ENCODE results near the gene PRPS1.
"Not testable (repeated sequence)": the region's sequence is repeated elsewhere in the genome, so short reads cannot be mapped to it uniquely, and the experiment has no call there.

Gene PRPS1

GRCh38 chrX:107627838-107628661 is at the start of gene PRPS1:
Gene PRPS1, plus strand, starts transcription at chrX:107628510. Its CDS starts 119 bp downstream, at chrX:107628629.
- peak; percentile 71 for DNase-seq (ENCODE audit: low read depth)

GRCh38 chrX:107579956-107580355 is 48.4 kb upstream of the PRPS1 start:
- DNase-seq (ENCODE audit: low read depth), result no peak

GRCh38 chrX:107581923-107582322 is 46.4 kb upstream of the PRPS1 start:
- DNase-seq (ENCODE audit: low read depth), result no peak

- no peak for DNase-seq (ENCODE audit: low read depth)
Measured at GRCh38 chrX:107589243-107589642, 39.1 kb upstream of the PRPS1 start.

GRCh38 chrX:107596651-107597050 is 31.7 kb upstream of the PRPS1 start:
- DNase-seq (ENCODE audit: low read depth), result no peak

- DNase-seq (ENCODE audit: low read depth), result no peak
Measured at GRCh38 chrX:107597264-107597663, 31.0 kb upstream of the PRPS1 start.

- no peak for DNase-seq (ENCODE audit: low read depth)
Measured at GRCh38 chrX:107597791-107598190, 30.5 kb upstream of the PRPS1 start.

- DNase-seq (ENCODE audit: low read depth), result no peak
Measured at GRCh38 chrX:107599450-107599861, 28.9 kb upstream of the PRPS1 start.

GRCh38 chrX:107600366-107600765 is 27.9 kb upstream of the PRPS1 start:
- no peak for DNase-seq (ENCODE audit: low read depth)

- no peak for DNase-seq (ENCODE audit: low read depth)
Measured at GRCh38 chrX:107601326-107601725, 27.0 kb upstream of the PRPS1 start.

- DNase-seq (ENCODE audit: low read depth), result no peak
Measured at GRCh38 chrX:107601759-107602158, 26.6 kb upstream of the PRPS1 start.

- no peak for DNase-seq (ENCODE audit: low read depth)
Measured at GRCh38 chrX:107602694-107603239, 25.5 kb upstream of the PRPS1 start.

- DNase-seq (ENCODE audit: low read depth), result no peak
Measured at GRCh38 chrX:107603429-107604159, 24.7 kb upstream of the PRPS1 start.

GRCh38 chrX:107609061-107609460 is 19.2 kb upstream of the PRPS1 start:
- DNase-seq (ENCODE audit: low read depth), result not testable (repeated sequence)

- no peak for DNase-seq (ENCODE audit: low read depth)
Measured at GRCh38 chrX:107610667-107611066, 17.6 kb upstream of the PRPS1 start.

GRCh38 chrX:107619885-107620322 is 8.4 kb upstream of the PRPS1 start:
- DNase-seq (ENCODE audit: low read depth), result no peak

GRCh38 chrX:107624893-107625292 is 3.4 kb upstream of the PRPS1 start:
- DNase-seq (ENCODE audit: low read depth), result no peak

- no peak for DNase-seq (ENCODE audit: low read depth)
Measured at GRCh38 chrX:107625739-107626138, 2.6 kb upstream of the PRPS1 start.

GRCh38 chrX:107626481-107626880 is 1.8 kb upstream of the PRPS1 start:
- no peak for DNase-seq (ENCODE audit: low read depth)

- DNase-seq (ENCODE audit: low read depth), result no peak
Measured at GRCh38 chrX:107626916-107627315, 1.4 kb upstream of the PRPS1 start.

- DNase-seq (ENCODE audit: low read depth), result no peak
Measured at GRCh38 chrX:107628662-107629539, 591 bp downstream of the PRPS1 start.

- DNase-seq (ENCODE audit: low read depth), result no peak
Measured at GRCh38 chrX:107629540-107629909, 1.2 kb downstream of the PRPS1 start.

Data from HS-5 (cell line).